ENCODE results near the gene SPTAN1. TPM values are rescaled to one million over a fixed set of nuclear protein-coding genes. Genes with fewer than 3 reads are reported as not detected.

Gene SPTAN1
- total and polyA plus RNA-seq, 2 experiments from 2014 or later: 108 to 195 TPM

DNA sequence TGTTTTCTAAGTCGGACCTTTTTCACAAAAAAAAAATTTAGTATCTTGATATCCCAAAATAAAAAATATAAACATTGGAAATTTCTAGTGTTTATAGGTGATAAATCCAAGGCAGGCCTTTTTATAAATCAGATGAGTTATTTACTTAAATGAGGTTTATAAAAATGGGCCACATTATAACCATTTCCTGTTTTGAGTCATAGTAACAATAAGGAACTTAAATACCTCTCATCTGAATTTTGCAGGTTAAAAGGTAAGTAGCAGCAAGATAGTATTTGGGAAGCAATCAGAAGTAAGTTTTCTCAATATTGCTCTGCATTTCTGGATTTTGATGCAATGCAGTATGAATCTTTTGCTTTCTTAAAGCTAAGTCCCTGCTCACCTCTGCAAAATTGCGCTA, 3.9 kb downstream of the SPTAN1 start:
- H2AFZ ChIP-seq: no peak overlapping the region
- no peaks in the 10 kb centered on the region for H3K27me3 Mint-ChIP-seq (ENCODE audit: insufficient read depth, low read depth, poor library complexity)
- TF ChIP-seq, protein P1, sequence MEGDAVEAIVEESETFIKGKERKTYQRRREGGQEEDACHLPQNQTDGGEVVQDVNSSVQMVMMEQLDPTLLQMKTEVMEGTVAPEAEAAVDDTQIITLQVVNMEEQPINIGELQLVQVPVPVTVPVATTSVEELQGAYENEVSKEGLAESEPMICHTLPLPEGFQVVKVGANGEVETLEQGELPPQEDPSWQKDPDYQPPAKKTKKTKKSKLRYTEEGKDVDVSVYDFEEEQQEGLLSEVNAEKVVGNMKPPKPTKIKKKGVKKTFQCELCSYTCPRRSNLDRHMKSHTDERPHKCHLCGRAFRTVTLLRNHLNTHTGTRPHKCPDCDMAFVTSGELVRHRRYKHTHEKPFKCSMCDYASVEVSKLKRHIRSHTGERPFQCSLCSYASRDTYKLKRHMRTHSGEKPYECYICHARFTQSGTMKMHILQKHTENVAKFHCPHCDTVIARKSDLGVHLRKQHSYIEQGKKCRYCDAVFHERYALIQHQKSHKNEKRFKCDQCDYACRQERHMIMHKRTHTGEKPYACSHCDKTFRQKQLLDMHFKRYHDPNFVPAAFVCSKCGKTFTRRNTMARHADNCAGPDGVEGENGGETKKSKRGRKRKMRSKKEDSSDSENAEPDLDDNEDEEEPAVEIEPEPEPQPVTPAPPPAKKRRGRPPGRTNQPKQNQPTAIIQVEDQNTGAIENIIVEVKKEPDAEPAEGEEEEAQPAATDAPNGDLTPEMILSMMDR (conservative IDR thresholded peaks at IDR 0.05; ENCODE audit: low read depth in 2 of 2): no peak
- TF ChIP-seq POLR2AphosphoS5 (IDR thresholded peaks at IDR 0.05; ENCODE audit: low read depth): no peak
- TF ChIP-seq EZH2phosphoT487 (IDR thresholded peaks at IDR 0.05; ENCODE audit: unreplicated experiment): no peak
- TF ChIP-seq, protein P2, sequence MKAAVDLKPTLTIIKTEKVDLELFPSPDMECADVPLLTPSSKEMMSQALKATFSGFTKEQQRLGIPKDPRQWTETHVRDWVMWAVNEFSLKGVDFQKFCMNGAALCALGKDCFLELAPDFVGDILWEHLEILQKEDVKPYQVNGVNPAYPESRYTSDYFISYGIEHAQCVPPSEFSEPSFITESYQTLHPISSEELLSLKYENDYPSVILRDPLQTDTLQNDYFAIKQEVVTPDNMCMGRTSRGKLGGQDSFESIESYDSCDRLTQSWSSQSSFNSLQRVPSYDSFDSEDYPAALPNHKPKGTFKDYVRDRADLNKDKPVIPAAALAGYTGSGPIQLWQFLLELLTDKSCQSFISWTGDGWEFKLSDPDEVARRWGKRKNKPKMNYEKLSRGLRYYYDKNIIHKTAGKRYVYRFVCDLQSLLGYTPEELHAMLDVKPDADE (IDR thresholded peaks at IDR 0.05): no peak
- TF ChIP-seq NANOG (IDR thresholded peaks at IDR 0.05; ENCODE audit: borderline replicate concordance): no peak
- TF ChIP-seq, protein P3, sequence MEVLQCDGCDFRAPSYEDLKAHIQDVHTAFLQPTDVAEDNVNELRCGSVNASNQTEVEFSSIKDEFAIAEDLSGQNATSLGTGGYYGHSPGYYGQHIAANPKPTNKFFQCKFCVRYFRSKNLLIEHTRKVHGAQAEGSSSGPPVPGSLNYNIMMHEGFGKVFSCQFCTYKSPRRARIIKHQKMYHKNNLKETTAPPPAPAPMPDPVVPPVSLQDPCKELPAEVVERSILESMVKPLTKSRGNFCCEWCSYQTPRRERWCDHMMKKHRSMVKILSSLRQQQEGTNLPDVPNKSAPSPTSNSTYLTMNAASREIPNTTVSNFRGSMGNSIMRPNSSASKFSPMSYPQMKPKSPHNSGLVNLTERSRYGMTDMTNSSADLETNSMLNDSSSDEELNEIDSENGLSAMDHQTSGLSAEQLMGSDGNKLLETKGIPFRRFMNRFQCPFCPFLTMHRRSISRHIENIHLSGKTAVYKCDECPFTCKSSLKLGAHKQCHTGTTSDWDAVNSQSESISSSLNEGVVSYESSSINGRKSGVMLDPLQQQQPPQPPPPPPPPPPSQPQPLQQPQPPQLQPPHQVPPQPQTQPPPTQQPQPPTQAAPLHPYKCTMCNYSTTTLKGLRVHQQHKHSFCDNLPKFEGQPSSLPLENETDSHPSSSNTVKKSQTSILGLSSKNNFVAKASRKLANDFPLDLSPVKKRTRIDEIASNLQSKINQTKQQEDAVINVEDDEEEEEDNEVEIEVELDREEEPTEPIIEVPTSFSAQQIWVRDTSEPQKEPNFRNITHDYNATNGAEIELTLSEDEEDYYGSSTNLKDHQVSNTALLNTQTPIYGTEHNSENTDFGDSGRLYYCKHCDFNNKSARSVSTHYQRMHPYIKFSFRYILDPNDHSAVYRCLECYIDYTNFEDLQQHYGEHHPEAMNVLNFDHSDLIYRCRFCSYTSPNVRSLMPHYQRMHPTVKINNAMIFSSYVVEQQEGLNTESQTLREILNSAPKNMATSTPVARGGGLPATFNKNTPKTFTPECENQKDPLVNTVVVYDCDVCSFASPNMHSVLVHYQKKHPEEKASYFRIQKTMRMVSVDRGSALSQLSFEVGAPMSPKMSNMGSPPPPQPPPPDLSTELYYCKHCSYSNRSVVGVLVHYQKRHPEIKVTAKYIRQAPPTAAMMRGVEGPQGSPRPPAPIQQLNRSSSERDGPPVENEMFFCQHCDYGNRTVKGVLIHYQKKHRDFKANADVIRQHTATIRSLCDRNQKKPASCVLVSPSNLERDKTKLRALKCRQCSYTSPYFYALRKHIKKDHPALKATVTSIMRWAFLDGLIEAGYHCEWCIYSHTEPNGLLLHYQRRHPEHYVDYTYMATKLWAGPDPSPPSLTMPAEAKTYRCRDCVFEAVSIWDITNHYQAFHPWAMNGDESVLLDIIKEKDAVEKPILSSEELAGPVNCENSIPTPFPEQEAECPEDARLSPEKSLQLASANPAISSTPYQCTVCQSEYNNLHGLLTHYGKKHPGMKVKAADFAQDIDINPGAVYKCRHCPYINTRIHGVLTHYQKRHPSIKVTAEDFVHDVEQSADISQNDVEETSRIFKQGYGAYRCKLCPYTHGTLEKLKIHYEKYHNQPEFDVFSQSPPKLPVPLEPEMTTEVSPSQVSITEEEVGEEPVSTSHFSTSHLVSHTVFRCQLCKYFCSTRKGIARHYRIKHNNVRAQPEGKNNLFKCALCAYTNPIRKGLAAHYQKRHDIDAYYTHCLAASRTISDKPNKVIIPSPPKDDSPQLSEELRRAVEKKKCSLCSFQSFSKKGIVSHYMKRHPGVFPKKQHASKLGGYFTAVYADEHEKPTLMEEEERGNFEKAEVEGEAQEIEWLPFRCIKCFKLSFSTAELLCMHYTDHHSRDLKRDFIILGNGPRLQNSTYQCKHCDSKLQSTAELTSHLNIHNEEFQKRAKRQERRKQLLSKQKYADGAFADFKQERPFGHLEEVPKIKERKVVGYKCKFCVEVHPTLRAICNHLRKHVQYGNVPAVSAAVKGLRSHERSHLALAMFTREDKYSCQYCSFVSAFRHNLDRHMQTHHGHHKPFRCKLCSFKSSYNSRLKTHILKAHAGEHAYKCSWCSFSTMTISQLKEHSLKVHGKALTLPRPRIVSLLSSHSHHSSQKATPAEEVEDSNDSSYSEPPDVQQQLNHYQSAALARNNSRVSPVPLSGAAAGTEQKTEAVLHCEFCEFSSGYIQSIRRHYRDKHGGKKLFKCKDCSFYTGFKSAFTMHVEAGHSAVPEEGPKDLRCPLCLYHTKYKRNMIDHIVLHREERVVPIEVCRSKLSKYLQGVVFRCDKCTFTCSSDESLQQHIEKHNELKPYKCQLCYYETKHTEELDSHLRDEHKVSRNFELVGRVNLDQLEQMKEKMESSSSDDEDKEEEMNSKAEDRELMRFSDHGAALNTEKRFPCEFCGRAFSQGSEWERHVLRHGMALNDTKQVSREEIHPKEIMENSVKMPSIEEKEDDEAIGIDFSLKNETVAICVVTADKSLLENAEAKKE (CRISPR knock-in tag; IDR thresholded peaks at IDR 0.05): no peak
- no peak for TF ChIP-seq STAT1 (IDR thresholded peaks at IDR 0.05; ENCODE audit: unreplicated experiment)
- no peak for TF ChIP-seq CREB1 (CRISPR knock-in tag; IDR thresholded peaks at IDR 0.05; ENCODE audit: low read depth)
- no peak for TF ChIP-seq EZH2 (IDR thresholded peaks at IDR 0.05; ENCODE audit: low read depth, unreplicated experiment)
- TF ChIP-seq JUNB (IDR thresholded peaks at IDR 0.05; ENCODE audit: unreplicated experiment): no peak
- no peak for TF ChIP-seq ZNF114 (CRISPR knock-in tag; IDR thresholded peaks at IDR 0.05)
- TF ChIP-seq, protein P4, sequence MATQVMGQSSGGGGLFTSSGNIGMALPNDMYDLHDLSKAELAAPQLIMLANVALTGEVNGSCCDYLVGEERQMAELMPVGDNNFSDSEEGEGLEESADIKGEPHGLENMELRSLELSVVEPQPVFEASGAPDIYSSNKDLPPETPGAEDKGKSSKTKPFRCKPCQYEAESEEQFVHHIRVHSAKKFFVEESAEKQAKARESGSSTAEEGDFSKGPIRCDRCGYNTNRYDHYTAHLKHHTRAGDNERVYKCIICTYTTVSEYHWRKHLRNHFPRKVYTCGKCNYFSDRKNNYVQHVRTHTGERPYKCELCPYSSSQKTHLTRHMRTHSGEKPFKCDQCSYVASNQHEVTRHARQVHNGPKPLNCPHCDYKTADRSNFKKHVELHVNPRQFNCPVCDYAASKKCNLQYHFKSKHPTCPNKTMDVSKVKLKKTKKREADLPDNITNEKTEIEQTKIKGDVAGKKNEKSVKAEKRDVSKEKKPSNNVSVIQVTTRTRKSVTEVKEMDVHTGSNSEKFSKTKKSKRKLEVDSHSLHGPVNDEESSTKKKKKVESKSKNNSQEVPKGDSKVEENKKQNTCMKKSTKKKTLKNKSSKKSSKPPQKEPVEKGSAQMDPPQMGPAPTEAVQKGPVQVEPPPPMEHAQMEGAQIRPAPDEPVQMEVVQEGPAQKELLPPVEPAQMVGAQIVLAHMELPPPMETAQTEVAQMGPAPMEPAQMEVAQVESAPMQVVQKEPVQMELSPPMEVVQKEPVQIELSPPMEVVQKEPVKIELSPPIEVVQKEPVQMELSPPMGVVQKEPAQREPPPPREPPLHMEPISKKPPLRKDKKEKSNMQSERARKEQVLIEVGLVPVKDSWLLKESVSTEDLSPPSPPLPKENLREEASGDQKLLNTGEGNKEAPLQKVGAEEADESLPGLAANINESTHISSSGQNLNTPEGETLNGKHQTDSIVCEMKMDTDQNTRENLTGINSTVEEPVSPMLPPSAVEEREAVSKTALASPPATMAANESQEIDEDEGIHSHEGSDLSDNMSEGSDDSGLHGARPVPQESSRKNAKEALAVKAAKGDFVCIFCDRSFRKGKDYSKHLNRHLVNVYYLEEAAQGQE (IDR thresholded peaks at IDR 0.05; ENCODE audit: unreplicated experiment): no peak
- TF ChIP-seq ZNF331 (CRISPR knock-in tag; IDR thresholded peaks at IDR 0.05; ENCODE audit: low read depth): no peak
- H3K36me3 Mint-ChIP-seq (ENCODE audit: low read depth): no peaks in the 10 kb centered on the region; the same call in 2 of the 3 replicates
- no peak overlapping the region for H3K4me3 Mint-ChIP-seq
- H3K36me3 ChIP-seq (ENCODE audit: insufficient read depth): no peaks in the 10 kb centered on the region; the same call in 1 of the 2 replicates
- peaks cover 84% of the 10 kb centered on the region for H3K79me2 ChIP-seq (replicated peaks; ENCODE audit: insufficient read depth)
- peak overlapping the region; percentile 77; the same call in 1 of the 2 replicates for H3K4me2 ChIP-seq
- H3F3A ChIP-seq (replicated peaks; ENCODE audit: low read depth): peaks cover 6% of the 10 kb centered on the region
- no peak overlapping the region; the same call in 1 of the 2 replicates for H3K27ac ChIP-seq (ENCODE audit: low read depth)
- peaks cover 45% of the 10 kb centered on the region for H3K4me1 ChIP-seq (ENCODE audit: insufficient read depth)
- DNase-seq (ENCODE audit: low spot score) (no peak), ATAC-seq (no peak)
- no peaks in the 10 kb centered on the region for H3K9me2 ChIP-seq (ENCODE audit: insufficient read depth)
- no peak overlapping the region for H3K27ac Mint-ChIP-seq
- no peak overlapping the region for H3K4me3 ChIP-seq
- peaks cover 19% of the 10 kb centered on the region for H3K4me1 Mint-ChIP-seq
- H3K9me3 Mint-ChIP-seq: no peaks in the 10 kb centered on the region
- H4K20me1 ChIP-seq (replicated peaks; ENCODE audit: insufficient read depth): peaks cover 16% of the 10 kb centered on the region
- no peaks in the 10 kb centered on the region for H3K27me3 ChIP-seq (ENCODE audit: insufficient read depth)
